Fibroblast of pulmonary artery (primary cell): ENCODE data around the gene KCNF1.

Experiments used
- DNase-seq: peaks from one replicate; pipeline ENCODE4 v3.0.0-alpha.2; 2010; ENCODE audit warnings: low read depth
- H3K4me3 ChIP-seq: replicated peaks from 2 replicates; pipeline ENCODE4 v1.5.1; 2011; ENCODE audit warnings: low read depth, mild to moderate bottlenecking, control low read depth, low read length, moderate library complexity
- TF ChIP-seq, protein P1 (sequence below): IDR thresholded peaks from 2 replicates; pipeline ENCODE4 v1.5.1; 2011; ENCODE audit warnings: mild to moderate bottlenecking, control low read depth, low read length, inconsistent platforms; ENCODE audit errors: missing control alignments

The KCNF1 gene

DNA sequence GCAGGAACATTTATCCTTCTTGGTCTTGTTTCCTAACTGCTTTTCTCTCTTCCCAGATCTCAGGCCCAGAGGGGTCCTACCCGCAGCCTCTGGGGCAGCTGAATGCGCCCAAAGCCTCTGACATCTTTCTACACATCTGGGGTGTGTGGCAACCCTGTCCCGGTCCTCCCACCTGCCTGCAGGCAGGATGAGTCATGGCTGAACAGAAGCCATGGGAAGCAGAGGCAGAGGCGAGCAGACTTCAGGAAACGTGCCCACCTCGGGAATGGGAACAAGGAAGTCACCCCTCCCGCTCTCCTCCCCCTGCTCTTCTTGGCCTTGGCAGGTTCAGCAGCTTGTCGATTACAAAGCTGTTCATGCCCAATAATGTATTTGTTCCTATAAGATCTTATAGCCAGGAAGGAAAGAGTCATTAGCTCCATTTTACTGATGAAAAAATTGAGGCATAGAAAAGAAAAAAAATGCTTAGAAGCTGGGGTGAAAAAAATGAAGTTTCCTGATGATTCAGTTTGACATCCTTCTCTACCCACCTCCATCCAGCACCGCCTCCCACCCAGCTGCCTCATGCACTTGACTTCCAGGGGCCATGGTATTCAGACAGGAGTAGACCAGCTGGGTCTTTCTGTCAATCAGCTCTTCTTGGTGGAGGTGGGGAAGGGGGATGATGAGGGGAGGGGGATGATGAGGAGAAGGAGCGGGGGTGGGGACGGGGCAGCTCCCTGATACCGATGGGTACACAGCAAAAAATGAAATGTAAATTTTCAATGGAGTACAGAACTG is 10.4 kb upstream of the KCNF1 start:
- no peak overlapping the region for H3K4me3 ChIP-seq
- DNase-seq: peak; percentile 54
- TF ChIP-seq, protein P1, sequence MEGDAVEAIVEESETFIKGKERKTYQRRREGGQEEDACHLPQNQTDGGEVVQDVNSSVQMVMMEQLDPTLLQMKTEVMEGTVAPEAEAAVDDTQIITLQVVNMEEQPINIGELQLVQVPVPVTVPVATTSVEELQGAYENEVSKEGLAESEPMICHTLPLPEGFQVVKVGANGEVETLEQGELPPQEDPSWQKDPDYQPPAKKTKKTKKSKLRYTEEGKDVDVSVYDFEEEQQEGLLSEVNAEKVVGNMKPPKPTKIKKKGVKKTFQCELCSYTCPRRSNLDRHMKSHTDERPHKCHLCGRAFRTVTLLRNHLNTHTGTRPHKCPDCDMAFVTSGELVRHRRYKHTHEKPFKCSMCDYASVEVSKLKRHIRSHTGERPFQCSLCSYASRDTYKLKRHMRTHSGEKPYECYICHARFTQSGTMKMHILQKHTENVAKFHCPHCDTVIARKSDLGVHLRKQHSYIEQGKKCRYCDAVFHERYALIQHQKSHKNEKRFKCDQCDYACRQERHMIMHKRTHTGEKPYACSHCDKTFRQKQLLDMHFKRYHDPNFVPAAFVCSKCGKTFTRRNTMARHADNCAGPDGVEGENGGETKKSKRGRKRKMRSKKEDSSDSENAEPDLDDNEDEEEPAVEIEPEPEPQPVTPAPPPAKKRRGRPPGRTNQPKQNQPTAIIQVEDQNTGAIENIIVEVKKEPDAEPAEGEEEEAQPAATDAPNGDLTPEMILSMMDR: no peak

DNA sequence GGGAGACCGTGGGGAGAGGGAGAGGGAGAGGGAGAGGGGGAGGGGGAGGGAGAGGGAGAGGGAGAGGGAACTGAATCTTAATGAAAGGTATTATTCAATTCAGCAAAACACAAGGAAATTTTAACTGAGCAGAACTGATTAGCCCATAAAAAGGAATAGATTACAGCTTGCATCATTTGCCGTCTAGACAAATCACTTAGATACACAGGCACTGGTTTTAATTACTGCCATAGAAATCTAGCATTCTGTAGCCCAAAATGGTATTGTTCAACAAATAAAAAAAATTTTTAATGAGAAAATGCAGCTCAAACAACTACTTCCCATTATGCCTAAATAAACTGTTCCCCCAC is 7.9 kb upstream of the KCNF1 start:
- no peak for DNase-seq
- H3K4me3 ChIP-seq: no peak overlapping the region
- TF ChIP-seq, protein P1: no peak

DNA sequence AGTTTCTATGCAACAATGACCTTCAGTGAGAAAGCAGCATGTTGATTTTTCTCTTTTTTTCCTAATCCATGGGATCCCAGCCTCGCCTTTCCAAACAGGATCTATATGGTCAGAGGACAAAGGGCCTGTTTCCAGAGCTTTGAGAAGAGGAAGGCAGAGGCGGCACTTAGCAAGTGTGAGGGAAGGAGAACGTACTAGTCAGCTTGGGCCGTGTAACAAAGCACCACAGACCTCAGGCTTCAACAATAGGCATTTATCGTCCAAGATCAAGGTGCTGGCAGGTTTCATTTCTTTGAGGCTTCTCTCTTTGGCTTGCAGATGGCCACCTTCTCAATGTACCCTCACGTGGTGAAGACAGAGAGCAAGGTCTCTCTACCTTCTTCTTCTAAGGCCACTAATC is 7.3 kb upstream of the KCNF1 start:
- H3K4me3 ChIP-seq: no peak overlapping the region
- TF ChIP-seq, protein P1: no peak
- DNase-seq: no peak

DNA sequence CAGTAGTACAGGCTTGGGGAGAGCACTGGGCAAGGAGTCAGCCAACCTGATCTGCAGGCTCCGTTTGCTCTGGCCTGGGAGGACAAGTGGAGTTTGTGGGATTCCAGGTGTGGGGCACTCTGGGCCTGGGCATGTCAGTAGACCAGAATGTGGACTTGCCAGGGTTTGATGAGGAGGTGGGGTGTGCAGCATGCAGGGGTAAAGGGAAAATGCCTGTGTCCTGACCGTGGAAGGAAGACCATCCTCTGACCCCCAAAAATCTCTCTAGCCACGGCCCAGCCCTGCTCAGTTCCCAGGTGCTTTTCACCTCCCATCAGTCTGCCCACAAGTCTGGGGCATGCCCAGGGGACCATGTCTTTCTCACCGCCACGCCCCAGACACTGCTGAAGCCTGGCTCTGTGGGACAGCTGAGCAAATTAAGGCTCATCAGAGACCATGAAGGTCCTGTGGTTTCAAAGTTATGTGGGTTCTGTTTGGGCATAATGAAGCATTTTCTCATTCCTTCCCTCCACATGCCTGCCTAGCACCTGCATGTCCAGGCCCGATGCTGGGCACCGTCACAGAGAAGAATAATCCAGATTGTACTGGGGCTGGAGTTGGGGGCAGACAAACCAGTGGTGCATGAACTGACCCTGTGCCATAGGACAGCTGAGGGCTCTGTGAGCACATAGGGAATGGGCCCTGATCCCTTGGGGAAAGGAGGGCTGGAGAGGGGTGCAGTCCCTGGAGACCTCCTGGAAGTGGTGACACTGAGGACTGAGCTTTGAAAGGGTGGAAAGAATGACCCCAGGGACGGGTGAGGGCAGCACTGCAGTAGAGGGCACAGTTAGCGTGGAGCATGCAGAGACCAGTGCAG is 6.5 kb upstream of the KCNF1 start:
- no peak overlapping the region for H3K4me3 ChIP-seq
- TF ChIP-seq, protein P1: no peak
- no peak for DNase-seq

DNA sequence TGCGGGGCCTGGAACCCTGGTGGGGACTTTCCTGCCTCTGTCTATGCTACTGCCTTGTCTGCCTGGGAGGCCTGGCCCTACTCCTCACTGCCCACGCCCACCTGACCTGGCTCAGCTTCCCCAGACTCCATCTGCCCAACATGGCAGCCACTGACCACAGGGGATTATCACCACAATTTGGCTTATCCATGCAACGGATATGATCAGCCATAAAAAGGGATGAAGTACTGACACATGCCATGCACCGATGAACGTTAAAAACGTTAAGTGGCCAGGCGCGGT is 5.9 kb upstream of the KCNF1 start:
- TF ChIP-seq, protein P1: no peak
- DNase-seq: no peak
- no peak overlapping the region for H3K4me3 ChIP-seq

DNA sequence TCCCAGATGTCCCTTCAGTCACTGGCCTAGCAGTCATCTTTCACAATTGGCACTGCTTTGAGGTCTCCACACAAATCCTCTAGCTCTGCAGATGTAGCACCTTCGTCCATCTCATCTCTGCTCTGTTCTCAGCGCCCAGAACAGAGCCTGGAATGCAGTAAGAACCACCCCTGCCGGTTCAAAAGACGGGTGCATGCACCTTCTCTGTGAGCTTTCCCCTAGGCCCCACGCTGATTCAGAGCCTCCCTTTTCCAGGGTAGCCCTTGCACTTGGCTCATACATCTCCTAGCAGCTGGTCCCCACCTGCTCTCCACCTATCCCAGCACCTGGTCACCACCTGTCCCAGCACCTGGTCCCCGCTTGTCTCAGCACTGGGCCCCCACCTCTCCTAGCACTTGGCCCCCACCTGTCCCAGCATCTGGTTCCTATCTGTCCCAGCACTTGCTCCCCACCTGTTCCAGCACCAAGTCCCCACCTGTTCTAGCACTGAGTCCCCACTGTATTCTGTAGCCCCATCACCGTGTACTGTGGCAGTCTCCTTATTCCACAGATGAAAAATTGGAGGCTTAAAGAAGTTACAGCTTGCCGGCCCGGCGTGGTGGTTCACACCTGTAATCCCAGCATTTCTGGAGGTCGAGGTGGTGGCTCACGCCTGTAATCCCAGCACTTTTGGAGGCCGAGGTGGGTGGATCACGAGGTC is 4.7 kb upstream of the KCNF1 start:
- no peak for DNase-seq
- TF ChIP-seq, protein P1: no peak
- H3K4me3 ChIP-seq: no peak overlapping the region
